ENCODE data around the gene SPON1.

The SPON1 gene

DNA sequence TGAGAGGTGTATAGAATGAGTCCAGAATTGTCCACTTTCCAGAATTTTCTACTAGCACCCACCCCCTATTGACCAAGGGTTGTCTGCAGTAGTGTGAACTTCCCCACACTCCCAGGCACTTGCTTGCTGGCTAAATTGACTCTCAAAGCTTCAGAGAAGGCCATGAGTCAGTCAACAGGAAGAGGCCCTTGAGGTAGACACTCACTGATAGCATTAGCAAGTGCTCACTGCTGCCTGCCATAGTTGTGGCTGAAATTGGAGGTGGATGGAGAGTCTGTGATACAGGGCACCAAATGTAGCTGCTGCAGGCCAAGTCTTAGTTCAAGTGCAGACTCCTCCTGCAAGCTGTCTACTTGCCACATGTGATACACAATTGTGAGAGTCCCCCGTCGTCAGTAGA lies 156.8 kb downstream of the SPON1 start:
- no peak overlapping the region for H3K27ac ChIP-seq
- TF ChIP-seq, protein P1, sequence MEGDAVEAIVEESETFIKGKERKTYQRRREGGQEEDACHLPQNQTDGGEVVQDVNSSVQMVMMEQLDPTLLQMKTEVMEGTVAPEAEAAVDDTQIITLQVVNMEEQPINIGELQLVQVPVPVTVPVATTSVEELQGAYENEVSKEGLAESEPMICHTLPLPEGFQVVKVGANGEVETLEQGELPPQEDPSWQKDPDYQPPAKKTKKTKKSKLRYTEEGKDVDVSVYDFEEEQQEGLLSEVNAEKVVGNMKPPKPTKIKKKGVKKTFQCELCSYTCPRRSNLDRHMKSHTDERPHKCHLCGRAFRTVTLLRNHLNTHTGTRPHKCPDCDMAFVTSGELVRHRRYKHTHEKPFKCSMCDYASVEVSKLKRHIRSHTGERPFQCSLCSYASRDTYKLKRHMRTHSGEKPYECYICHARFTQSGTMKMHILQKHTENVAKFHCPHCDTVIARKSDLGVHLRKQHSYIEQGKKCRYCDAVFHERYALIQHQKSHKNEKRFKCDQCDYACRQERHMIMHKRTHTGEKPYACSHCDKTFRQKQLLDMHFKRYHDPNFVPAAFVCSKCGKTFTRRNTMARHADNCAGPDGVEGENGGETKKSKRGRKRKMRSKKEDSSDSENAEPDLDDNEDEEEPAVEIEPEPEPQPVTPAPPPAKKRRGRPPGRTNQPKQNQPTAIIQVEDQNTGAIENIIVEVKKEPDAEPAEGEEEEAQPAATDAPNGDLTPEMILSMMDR (conservative IDR thresholded peaks at IDR 0.05) = no peak

DNA sequence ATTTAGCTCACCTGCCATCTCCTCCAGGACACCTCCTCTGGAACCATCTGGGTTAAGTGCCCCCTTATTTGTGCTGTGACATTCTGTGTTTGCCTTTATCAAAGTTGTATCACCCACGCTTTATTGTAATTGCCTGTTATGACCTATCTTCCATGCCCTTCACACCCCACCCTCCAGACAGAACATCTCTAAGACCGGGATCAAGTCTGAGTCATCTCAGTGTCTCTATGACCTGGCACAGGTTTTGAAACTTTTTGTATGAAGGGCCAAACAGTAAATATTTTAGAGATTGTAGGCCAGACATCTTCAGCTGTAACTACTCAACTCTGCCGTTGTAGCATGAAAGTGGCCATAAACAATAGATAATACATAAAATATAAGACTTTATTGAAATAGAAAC lies 161.8 kb downstream of the SPON1 start:
- H3K27ac ChIP-seq = no peak overlapping the region
- TF ChIP-seq, protein P1 (conservative IDR thresholded peaks at IDR 0.05) = no peak

DNA sequence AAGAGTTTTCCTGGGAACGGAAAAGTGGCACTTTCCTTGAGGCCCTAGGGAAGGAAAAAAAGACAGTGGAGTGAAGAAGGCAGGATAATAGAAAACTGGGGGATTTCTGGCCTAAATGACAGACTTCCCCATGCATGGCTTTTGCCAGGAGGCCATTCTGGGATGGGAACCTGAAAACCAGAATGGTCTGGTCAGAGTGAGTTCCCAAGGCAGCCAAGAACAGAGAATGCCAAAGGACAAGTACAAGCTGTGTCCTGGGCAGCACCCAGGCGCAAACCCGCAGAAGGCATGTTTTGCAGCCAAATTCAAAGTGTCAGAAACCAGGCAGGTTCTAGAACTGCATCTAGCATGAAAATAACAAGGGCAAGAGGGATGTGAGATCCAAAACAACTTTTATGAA lies 162.4 kb downstream of the SPON1 start:
- no peak overlapping the region for H3K27ac ChIP-seq
- TF ChIP-seq, protein P1 (conservative IDR thresholded peaks at IDR 0.05) = no peak

DNA sequence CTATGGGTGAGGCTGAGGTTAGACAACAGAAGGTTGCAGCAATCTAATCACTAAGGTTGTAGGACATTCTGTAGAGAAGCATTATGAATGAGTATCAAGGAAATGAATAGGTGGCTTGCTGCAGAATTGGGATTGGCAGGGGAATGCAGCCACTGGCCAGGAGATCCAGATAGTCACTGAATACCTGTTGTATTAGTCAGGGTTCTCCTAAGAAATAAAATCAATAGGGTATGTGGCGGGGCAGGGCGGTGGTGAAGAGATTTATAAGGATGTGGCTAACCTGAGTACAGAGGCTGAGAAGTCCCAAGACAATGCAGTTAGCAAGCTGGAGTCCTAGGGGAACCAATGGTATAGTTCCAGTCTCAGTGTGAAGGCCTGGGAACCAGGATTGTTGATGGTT lies 163.0 kb downstream of the SPON1 start:
- H3K27ac ChIP-seq = no peak overlapping the region

DNA sequence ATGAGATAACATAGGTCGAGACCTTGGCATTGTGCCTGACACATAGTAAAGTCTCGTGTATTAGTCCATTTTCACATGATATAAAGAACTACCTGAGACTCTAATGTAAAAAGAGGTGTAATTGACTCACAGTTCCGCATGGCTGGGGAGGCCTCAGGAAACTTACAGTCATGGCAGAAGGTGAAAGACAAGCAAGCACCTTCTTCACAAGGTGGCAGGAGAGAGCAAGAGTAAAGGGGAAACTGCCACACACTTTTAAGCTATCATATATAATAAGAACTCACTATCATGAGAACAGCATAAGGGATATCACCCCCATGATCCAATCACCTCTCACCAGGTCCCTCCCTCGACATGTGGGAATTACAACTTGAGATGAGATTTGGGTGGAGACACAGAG lies 165.2 kb downstream of the SPON1 start:
- no peak overlapping the region for H3K27ac ChIP-seq
- TF ChIP-seq, protein P1 (conservative IDR thresholded peaks at IDR 0.05) = no peak

More for the DNA sequence above, 163.0 kb downstream of the SPON1 start:
- TF ChIP-seq, protein P1 (conservative IDR thresholded peaks at IDR 0.05) = no peak

DNA sequence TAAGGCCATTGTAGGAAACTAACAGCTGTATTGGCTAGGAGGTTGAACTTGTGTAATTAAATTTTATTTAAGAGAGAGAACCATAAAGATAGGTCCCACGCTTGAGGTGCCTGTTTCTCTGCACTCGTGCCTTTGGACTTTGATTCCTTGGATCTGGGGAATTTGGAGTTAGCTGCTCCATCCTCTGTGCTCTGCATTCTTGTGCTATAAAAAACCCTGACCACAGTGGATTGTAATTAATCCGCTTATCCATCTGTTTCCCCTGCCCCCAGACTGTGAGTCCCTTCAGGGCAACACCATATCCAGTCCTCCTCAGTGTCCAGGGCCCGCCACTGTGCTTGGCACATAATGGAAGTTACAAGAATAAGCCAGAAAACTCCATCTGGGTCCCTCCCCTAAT lies 169.8 kb downstream of the SPON1 start:
- TF ChIP-seq, protein P1 (conservative IDR thresholded peaks at IDR 0.05) = no peak
- H3K27ac ChIP-seq = no peak overlapping the region

DNA sequence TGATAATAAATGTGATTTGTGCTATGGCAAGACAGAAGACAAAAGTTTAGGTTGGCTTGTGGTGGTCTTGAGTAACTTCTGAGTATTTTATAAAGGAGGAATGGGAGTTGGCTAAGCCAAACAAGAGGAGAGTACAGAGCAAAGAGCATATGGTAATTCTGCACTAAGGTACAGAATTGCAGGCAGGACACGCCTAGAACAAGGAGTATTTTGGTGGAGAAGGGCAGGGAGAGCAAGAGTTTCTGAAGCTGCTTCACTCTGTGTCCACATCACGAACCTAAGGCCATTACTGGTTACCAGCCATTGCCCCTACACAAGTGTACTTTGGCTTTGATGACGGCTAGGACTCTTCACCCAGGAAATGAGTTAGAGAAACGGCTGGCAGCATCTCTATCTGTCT lies 170.9 kb downstream of the SPON1 start:
- no peak overlapping the region for H3K27ac ChIP-seq
- TF ChIP-seq, protein P1 (conservative IDR thresholded peaks at IDR 0.05) = no peak

DNA sequence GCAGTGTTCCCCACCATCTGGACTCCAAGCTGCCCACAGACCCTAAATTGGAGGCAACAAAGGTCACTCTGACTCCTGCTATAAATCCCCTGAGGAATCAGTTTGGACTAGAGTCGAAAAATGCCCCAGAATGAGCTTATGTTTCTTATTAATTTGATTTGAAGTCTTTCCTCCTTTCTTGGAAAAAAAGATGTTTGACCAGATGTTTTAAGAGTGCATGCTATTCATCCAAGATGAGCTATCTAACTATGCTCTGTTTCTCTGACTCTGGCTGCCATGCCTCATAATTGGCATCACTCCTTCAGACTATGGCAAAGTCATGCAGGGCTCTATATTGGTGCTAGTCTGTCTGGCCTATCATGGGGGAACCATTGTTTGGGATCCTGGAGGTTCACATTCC lies 174.0 kb downstream of the SPON1 start:
- TF ChIP-seq, protein P1 (conservative IDR thresholded peaks at IDR 0.05) = no peak
- H3K27ac ChIP-seq = no peak overlapping the region

Measured in VCaP (cell line).